HepG2 (cell line): ENCODE data around the gene CS. TPM values are rescaled to one million over a fixed set of nuclear protein-coding genes. Genes with fewer than 3 reads are reported as not detected.

Experiments used
- BCL6 ChIP-seq: IDR thresholded peaks from 2 replicates; pipeline ENCODE4 v1.6.1; 2016; ENCODE audit warnings: missing genetic modification reagents, missing compliant biosample characterization
- ETV5 ChIP-seq: IDR thresholded peaks from 2 replicates; pipeline ENCODE4 v1.6.1; 2018; ENCODE audit warnings: missing biosample characterization, missing genetic modification reagents, inconsistent platforms, borderline replicate concordance
- HNRNPLL ChIP-seq: fragments of 200-400 bp; formaldehyde crosslinking; IDR thresholded peaks from 2 replicates; pipeline ENCODE4 v1.6.1; 2017; ENCODE audit warnings: mild to moderate bottlenecking, low read depth, low read length; ENCODE audit not compliant: poor library complexity, severe bottlenecking
- MTA1 ChIP-seq: sonication (generic); formaldehyde crosslinking; IDR thresholded peaks from 2 replicates; pipeline ENCODE4 v1.4.0; 2020; ENCODE audit warnings: missing genetic modification reagents, mild to moderate bottlenecking, borderline replicate concordance
- ONECUT2 ChIP-seq: sonication (generic); formaldehyde crosslinking; IDR thresholded peaks from 2 replicates; pipeline ENCODE4 v1.4.0; 2020; ENCODE audit warnings: missing genetic modification reagents
- PBX2 ChIP-seq: IDR thresholded peaks from 2 replicates; pipeline ENCODE4 v1.6.1; 2016; ENCODE audit warnings: control low read depth
- PHF21A ChIP-seq: sonication (generic); formaldehyde crosslinking; IDR thresholded peaks from 2 replicates; pipeline ENCODE4 v1.5.0; 2020; ENCODE audit warnings: mild to moderate bottlenecking, missing genetic modification reagents
- RXRB ChIP-seq: IDR thresholded peaks from 2 replicates; pipeline ENCODE4 v1.6.1; 2016; ENCODE audit warnings: borderline replicate concordance, missing genetic modification reagents, missing compliant biosample characterization
- SIN3A ChIP-seq: IDR thresholded peaks from 2 replicates; pipeline ENCODE4 v1.6.1; 2011; ENCODE audit warnings: low read depth, mild to moderate bottlenecking, control low read depth, low read length, borderline replicate concordance
- THAP11 ChIP-seq: IDR thresholded peaks from 2 replicates; pipeline ENCODE4 v1.6.1; 2016; ENCODE audit warnings: missing biosample characterization, missing genetic modification reagents
- XBP1 ChIP-seq: sonication (generic); formaldehyde crosslinking; IDR thresholded peaks from 2 replicates; pipeline ENCODE4 v1.5.0; 2020; ENCODE audit warnings: missing genetic modification reagents
- ZNF264 ChIP-seq: sonication (generic); formaldehyde crosslinking; IDR thresholded peaks from 2 replicates; pipeline ENCODE4 v1.4.0; 2020; ENCODE audit warnings: missing genetic modification reagents
- ZNF441 ChIP-seq: sonication (generic); formaldehyde crosslinking; IDR thresholded peaks from 2 replicates; pipeline ENCODE4 v1.7.0; 2021; ENCODE audit warnings: missing genetic modification reagents, borderline replicate concordance
- ZNF570 ChIP-seq: sonication (generic); formaldehyde crosslinking; IDR thresholded peaks from 2 replicates; pipeline ENCODE4 v1.4.0; 2020; ENCODE audit warnings: mild to moderate bottlenecking, missing genetic modification reagents, borderline replicate concordance
- ZNF724P ChIP-seq: sonication (generic); formaldehyde crosslinking; IDR thresholded peaks from 2 replicates; pipeline ENCODE4 v1.8.0; 2022; ENCODE audit warnings: missing genetic modification reagents, borderline replicate concordance
- ZNF792 ChIP-seq: IDR thresholded peaks from 2 replicates; pipeline ENCODE4 v1.6.1; 2016
- ZSCAN25 ChIP-seq: sonication (generic); formaldehyde crosslinking; IDR thresholded peaks from 2 replicates; pipeline ENCODE4 v1.8.0; 2022; ENCODE audit warnings: mild to moderate bottlenecking, missing genetic modification reagents
- polyA plus RNA-seq, 8 experiments: library from polyadenylated mRNA; depleted of rRNA in 3 of 8; stranded (reverse) in 7 of 8; unstranded in 1 of 8; fragments of >200 nt; fragmentation: Illumina TruSeq in 4 of 8; extraction: Trizol in 4 of 8; gene quantifications; 2 replicates each; pipeline versions ENCODE4 v1.2.1 to v1.2.3, GENCODE V29; 2011 to 2016; ENCODE audit warnings: low read depth in 4 of 8, missing spikeins in 1 of 8, mixed read lengths in 1 of 8; ENCODE audit not compliant: insufficient read depth in 1 of 8
- total RNA-seq, 5 experiments: library from RNA; depleted of rRNA; stranded (reverse); fragments of >200 nt; fragmentation: Illumina TruSeq; extraction: Trizol; gene quantifications; 2 replicates each; pipeline ENCODE4 v1.2.3, GENCODE V29; 2016; ENCODE audit warnings: low read depth in 1 of 5
- TF ChIP-seq, protein P1 (sequence below): sonication (generic); formaldehyde crosslinking; IDR thresholded peaks from 2 replicates; pipeline ENCODE4 v1.4.0; 2020; ENCODE audit warnings: mild to moderate bottlenecking, missing genetic modification reagents
- TF ChIP-seq, protein P2 (sequence below): sonication (generic); formaldehyde crosslinking; IDR thresholded peaks from 2 replicates; pipeline ENCODE4 v1.5.1; 2020; ENCODE audit warnings: missing genetic modification reagents, mild to moderate bottlenecking, borderline replicate concordance
- TF ChIP-seq, protein P3 (sequence below): sonication (generic); formaldehyde crosslinking; IDR thresholded peaks from 2 replicates; pipeline ENCODE4 v1.4.0; 2020; ENCODE audit warnings: mild to moderate bottlenecking, missing genetic modification reagents

Gene CS
- total and polyA plus RNA-seq, 2 of the 13 experiments (the other 11 are each of a cell fraction or from before 2014, with no cell fraction given), result 173 to 175 TPM

GRCh38 chr12:56333679-56334489 is 33.8 kb upstream of the CS start, which contains the start of gene PAN2 (continued):
- no peak for TF ChIP-seq ONECUT2 (CRISPR knock-in tag)
- no peak for TF ChIP-seq ZNF724P (CRISPR knock-in tag)
- peak; percentile 89 for TF ChIP-seq THAP11 (CRISPR knock-in tag)
- TF ChIP-seq BCL6 (CRISPR knock-in tag), result peak; percentile 23; the same call in 1 of the 2 replicates
- TF ChIP-seq, protein P1, sequence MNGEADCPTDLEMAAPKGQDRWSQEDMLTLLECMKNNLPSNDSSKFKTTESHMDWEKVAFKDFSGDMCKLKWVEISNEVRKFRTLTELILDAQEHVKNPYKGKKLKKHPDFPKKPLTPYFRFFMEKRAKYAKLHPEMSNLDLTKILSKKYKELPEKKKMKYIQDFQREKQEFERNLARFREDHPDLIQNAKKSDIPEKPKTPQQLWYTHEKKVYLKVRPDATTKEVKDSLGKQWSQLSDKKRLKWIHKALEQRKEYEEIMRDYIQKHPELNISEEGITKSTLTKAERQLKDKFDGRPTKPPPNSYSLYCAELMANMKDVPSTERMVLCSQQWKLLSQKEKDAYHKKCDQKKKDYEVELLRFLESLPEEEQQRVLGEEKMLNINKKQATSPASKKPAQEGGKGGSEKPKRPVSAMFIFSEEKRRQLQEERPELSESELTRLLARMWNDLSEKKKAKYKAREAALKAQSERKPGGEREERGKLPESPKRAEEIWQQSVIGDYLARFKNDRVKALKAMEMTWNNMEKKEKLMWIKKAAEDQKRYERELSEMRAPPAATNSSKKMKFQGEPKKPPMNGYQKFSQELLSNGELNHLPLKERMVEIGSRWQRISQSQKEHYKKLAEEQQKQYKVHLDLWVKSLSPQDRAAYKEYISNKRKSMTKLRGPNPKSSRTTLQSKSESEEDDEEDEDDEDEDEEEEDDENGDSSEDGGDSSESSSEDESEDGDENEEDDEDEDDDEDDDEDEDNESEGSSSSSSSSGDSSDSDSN (CRISPR knock-in tag), result no peak
- TF ChIP-seq PHF21A (CRISPR knock-in tag), result peak; percentile 98
- peak; percentile 44; the same call in 1 of the 2 replicates for TF ChIP-seq ZNF441 (CRISPR knock-in tag)
- TF ChIP-seq, protein P2, sequence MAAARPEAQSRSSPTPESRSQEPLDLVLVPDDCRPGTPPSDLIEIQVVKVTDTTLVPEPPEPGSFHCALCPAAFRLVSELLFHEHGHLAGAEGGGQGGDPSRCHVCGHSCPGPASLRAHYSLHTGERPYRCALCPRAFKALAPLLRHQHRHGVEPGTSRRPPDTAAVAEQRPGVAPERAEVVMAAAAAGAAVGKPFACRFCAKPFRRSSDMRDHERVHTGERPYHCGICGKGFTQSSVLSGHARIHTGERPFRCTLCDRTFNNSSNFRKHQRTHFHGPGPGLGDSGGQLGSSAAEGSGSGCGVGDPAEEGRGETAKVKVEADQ (CRISPR knock-in tag), result 0 out of 2 replicates have a peak, but pooled peaks have one; percentile 62
- TF ChIP-seq PBX2 (CRISPR knock-in tag), result no peak
- TF ChIP-seq ZSCAN25, result no peak; the same call in 1 of the 2 replicates
- peak; percentile 62 for TF ChIP-seq ZNF792 (CRISPR knock-in tag)
- TF ChIP-seq ZNF264 (CRISPR knock-in tag), result no peak
- peak; percentile 57; the same call in 1 of the 2 replicates for TF ChIP-seq RXRB (CRISPR knock-in tag)
- 0 out of 2 replicates have a peak, but pooled peaks have one; percentile 52 for TF ChIP-seq SIN3A
- no peak for TF ChIP-seq MTA1 (CRISPR knock-in tag)
- peak; percentile 93; the same call in 1 of the 2 replicates for TF ChIP-seq XBP1 (CRISPR knock-in tag)
- peak; percentile 72; the same call in 1 of the 2 replicates for TF ChIP-seq ETV5 (CRISPR knock-in tag)
- TF ChIP-seq HNRNPLL, result peak; percentile 80
- TF ChIP-seq, protein P3, sequence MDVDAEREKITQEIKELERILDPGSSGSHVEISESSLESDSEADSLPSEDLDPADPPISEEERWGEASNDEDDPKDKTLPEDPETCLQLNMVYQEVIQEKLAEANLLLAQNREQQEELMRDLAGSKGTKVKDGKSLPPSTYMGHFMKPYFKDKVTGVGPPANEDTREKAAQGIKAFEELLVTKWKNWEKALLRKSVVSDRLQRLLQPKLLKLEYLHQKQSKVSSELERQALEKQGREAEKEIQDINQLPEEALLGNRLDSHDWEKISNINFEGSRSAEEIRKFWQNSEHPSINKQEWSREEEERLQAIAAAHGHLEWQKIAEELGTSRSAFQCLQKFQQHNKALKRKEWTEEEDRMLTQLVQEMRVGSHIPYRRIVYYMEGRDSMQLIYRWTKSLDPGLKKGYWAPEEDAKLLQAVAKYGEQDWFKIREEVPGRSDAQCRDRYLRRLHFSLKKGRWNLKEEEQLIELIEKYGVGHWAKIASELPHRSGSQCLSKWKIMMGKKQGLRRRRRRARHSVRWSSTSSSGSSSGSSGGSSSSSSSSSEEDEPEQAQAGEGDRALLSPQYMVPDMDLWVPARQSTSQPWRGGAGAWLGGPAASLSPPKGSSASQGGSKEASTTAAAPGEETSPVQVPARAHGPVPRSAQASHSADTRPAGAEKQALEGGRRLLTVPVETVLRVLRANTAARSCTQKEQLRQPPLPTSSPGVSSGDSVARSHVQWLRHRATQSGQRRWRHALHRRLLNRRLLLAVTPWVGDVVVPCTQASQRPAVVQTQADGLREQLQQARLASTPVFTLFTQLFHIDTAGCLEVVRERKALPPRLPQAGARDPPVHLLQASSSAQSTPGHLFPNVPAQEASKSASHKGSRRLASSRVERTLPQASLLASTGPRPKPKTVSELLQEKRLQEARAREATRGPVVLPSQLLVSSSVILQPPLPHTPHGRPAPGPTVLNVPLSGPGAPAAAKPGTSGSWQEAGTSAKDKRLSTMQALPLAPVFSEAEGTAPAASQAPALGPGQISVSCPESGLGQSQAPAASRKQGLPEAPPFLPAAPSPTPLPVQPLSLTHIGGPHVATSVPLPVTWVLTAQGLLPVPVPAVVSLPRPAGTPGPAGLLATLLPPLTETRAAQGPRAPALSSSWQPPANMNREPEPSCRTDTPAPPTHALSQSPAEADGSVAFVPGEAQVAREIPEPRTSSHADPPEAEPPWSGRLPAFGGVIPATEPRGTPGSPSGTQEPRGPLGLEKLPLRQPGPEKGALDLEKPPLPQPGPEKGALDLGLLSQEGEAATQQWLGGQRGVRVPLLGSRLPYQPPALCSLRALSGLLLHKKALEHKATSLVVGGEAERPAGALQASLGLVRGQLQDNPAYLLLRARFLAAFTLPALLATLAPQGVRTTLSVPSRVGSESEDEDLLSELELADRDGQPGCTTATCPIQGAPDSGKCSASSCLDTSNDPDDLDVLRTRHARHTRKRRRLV (CRISPR knock-in tag), result peak; percentile 75
- TF ChIP-seq ZNF570, result 0 out of 2 replicates have a peak, but pooled peaks have one; percentile 12
